HS-27A (cell line): Measurements from ENCODE around the gene WDR33.

Source experiments
- DNase-seq: peaks from one replicate; pipeline ENCODE4 v3.0.0-alpha.2; 2012; ENCODE audit warnings: low read depth, missing footprints

WDR33 gene

GRCh38 chr2:127672341-127673224 lies 138.4 kb downstream of the WDR33 start:
- no peak for DNase-seq

- no peak for DNase-seq
Measured at GRCh38 chr2:127671557-127672302, 139.2 kb downstream of the WDR33 start.

- DNase-seq, result no peak
Measured at GRCh38 chr2:127670957-127671290, 140.0 kb downstream of the WDR33 start.

GRCh38 chr2:127670055-127670956 lies 140.7 kb downstream of the WDR33 start:
- DNase-seq, result no peak

- no peak for DNase-seq
Measured at GRCh38 chr2:127669056-127669455, 141.9 kb downstream of the WDR33 start.

DNA sequence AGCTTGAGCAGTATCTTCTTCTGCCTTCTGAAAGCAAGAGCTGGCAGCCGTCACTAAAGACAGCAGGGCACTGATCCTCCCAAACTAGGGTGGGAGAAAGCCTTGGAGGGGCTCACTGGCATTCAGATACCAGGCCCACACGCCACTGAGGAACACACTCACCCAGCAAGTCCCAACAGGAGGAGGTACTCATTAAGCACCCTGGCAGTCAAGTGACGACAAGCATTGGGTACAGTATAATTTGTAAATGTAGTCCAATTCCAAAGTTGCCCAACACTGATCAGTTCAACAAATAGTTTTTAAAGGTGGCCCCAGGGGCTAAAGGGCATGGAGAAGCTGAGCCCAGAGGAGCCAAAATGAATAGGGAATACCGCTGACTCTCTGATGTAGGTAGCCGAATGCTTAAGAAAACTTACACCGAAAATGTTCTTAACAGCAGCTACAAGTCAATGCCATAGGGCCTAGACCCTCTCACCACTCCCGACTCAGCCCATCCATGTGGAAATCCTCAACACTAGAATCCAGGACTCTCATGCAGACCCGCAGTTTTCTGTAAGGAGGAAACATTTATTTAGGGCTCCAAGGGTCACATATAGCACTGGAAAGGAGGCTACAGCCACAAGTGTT lies 145.6 kb downstream of the WDR33 start:
- DNase-seq, result no peak

- no peak for DNase-seq
Measured at GRCh38 chr2:127664895-127665225, 146.1 kb downstream of the WDR33 start.

- DNase-seq, result no peak
Measured at GRCh38 chr2:127664065-127664894, 146.7 kb downstream of the WDR33 start.

DNA sequence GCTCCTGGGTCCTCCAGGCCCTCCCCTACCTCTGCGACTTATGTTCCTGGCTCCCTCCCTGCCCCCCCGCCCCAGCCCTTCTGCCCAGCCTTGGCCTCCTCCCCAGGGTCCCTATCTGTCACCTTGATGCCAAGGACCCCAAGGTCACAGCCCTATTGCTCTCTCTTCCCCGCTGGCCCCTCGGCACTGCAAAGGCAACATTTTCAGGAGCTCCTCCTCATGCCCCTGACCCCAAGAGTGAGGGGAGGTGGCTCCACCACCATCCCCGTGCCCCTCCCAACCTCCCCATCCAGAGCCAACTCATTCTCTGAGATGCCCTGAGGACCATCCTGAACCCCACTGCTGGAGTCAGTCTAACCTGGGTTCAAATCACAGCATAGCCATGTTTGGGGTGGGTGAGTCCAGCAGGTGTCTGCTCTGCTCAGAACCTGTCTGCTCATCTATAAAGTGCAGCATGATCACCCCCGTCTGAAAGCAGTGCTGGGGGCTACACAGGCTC lies 147.4 kb downstream of the WDR33 start:
- DNase-seq, result no peak

DNA sequence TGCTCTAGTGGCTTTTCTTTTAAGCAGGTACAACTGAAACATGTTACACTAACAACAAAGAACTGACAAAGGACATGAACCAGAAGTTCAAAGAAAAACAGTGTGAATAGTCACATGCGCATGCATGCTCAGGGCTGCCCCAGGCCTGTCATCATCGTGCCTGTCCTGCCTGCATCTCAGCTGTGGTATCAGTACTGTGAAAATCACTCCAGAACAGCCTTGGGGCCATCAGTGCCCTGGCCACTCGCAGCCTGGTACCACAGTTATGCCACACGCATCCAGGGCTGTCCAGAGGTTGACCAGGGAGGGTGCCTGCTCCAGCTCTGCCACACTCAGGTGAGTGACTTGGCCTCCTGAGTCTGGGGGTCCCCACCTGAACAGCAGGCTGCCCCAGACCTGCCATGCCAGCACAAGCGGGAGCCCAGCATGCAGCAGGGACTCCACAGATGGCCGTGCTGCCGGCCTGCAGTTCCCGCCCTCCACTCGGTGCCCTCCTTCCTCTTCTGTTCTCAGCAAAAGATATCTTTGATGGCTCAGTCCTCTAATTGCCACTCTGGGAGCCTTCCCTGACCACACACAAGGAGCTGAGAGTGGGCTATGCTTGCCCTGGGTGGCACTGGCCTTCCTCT lies 147.9 kb downstream of the WDR33 start:
- DNase-seq, result no peak

DNA sequence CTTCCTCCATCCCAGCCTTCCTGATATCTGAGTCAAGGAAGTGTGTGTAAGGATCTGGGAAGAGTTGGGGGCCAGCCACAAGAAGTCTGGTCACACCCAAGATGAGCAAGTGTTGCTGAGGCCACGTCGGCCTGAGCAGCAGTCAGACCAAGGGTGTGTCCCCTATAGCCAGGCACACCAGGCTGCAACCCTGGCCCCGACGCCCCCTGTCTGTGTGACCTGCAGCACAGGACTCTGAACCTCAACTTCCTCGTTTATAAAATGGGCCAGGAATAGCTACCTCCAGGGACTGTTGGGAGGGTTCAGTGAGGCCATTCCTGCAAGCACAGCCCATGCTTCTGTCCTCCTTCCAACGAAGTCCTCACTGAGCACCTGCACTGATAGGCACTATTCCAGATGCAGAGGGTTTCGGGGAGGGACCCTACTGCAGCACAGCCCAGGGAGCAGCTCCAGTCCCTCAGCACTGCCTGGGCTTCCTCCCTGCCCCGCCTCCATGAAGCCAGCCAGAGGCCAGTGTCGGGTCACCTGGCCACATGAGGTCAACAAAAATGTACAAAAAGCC lies 148.9 kb downstream of the WDR33 start:
- DNase-seq, result peak; percentile 64

DNA sequence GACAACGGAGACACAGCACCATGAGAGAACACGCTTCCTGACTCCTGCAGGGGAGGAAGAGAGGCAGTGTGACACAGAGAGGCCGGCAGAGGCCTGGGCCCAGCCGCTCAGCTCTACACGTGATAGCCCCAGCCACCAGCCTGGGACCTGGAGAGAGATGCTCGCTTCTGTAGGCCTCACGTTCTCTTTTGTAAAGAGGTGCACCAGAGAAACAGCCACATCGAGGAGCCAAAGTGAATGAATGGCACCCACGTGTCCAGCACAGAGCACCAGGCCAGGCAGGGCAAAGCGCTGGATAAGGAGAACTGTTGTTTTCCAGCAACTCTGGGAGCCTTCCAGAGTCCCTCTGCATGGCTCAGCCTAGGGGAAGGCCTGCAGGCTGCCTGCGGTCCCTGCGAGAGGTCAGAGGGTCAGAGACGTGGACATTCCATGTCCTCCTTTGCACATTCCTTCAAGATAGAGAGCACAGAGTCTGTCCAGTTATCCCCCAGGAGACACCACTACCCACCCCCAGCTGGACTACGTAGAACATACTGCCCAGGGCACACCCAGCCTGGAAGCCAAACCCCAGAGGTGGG lies 149.8 kb downstream of the WDR33 start:
- peak; percentile 74 for DNase-seq

- no peak for DNase-seq
Measured at GRCh38 chr2:127660291-127660578, 150.7 kb downstream of the WDR33 start.

DNA sequence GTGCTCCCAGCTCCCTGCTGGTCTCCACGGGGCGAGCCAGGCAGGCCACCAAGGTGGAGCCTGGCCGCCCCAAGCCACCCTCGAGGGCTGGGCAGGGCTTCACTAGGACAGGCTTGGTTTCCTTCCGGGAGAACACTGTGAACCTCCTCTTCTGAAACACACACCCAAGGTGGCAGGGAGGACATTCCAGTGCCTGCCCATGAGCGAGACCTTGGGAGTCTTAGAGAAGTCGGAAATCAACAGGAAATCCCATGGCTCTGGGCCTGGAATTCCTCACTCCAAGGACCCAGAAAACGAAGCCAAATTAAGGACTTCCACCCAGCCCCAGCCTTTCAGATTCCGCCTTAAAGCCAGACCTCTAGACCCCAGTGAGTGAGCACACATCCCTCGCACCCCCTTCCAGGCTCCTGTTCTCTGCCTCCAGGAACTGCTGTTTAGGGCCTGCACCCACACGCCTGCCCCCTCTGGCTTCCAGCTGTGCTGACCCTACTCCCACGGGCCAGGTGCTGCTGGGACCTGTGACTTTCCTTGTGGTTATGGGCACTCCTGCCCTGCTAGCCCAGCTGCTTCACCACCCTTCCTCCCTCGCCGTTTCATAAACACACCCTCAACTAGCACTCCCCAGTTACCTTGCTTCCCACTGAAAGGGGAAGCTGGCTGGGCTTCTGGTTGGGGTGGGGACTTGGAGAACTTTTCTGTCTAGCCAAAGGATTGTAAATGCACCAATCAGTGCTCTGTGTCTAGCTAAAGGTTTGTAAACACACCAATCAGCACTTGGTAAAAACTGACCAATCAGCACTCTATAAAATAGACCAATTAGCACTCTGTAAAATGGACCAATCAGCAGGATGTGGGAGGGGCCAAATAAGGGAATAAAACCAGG lies 151.3 kb downstream of the WDR33 start:
- no peak for DNase-seq

- DNase-seq, result no peak
Measured at GRCh38 chr2:127658641-127659407, 152.1 kb downstream of the WDR33 start.

- no peak for DNase-seq
Measured at GRCh38 chr2:127658146-127658545, 152.8 kb downstream of the WDR33 start.

DNA sequence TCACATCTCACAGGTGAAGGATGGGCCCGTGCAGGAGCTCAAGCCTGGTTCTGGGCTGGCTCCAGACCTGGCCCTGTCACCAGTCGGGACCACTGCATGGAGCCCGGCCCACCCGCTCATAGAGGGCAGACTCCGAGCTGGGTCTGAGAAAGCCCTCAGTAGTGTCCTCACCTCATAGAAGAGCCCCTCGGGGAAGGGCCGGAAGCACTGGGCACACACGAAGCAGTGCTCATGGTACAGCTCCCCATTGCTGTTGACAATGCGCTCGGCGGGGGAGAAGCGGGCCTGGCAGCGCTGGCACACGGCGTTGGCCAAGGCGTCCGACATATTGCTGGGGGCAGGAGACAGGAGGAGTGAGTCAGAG lies 153.8 kb downstream of the WDR33 start:
- DNase-seq, result no peak

DNA sequence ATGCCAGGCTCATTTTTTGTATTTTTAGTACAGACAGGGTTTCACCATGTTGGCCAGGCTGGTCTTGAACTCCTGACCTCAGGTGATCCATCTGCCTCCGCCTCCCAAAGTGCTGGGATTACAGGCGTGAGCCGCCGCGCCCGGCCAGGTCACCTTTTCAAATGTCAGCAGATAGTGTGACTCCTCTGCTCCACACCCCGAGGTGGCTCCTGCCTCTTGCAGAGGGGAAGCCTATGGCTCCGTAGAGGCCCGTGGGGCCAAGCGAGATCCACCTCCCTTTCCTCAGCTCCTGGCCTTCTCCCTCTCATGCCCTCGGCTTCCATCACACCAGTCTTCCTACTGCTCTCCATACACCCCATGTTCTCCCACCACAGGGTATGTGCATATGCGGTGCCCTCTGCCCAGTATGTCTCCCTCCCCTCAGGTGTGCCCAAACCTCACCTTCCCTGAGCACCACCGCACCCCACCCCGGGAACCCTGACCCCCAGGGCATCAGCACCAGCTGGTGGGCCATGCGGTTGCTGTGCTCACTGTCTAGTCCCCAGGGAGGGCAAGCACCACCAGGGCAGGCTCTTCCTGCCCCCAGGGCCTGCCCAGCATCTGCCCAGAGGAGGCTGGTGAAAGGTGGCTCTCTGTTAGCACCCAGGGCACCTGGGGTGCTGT lies 154.3 kb downstream of the WDR33 start:
- DNase-seq, result no peak
